Subcutaneous preadipocyte (primary cell): Measurements from ENCODE around the gene BOK. TPM values are rescaled to one million over a fixed set of nuclear protein-coding genes. Genes with fewer than 3 reads are reported as not detected.

Experiments
- small RNA-seq: library from RNA; depleted of rRNA; stranded (forward); fragments of <200 nt; gene quantifications from one replicate; pipeline ENCODE3, GENCODE V24; 2012
- total RNA-seq: library from RNA; depleted of rRNA; stranded (reverse); fragments of >200 nt; gene quantifications from 2 replicates; pipeline ENCODE4 v1.2.3, GENCODE V29; 2012

BOK gene, protein sequence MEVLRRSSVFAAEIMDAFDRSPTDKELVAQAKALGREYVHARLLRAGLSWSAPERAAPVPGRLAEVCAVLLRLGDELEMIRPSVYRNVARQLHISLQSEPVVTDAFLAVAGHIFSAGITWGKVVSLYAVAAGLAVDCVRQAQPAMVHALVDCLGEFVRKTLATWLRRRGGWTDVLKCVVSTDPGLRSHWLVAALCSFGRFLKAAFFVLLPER
- total RNA-seq, result 11.4 and 13.7 TPM in 2 replicates

DNA sequence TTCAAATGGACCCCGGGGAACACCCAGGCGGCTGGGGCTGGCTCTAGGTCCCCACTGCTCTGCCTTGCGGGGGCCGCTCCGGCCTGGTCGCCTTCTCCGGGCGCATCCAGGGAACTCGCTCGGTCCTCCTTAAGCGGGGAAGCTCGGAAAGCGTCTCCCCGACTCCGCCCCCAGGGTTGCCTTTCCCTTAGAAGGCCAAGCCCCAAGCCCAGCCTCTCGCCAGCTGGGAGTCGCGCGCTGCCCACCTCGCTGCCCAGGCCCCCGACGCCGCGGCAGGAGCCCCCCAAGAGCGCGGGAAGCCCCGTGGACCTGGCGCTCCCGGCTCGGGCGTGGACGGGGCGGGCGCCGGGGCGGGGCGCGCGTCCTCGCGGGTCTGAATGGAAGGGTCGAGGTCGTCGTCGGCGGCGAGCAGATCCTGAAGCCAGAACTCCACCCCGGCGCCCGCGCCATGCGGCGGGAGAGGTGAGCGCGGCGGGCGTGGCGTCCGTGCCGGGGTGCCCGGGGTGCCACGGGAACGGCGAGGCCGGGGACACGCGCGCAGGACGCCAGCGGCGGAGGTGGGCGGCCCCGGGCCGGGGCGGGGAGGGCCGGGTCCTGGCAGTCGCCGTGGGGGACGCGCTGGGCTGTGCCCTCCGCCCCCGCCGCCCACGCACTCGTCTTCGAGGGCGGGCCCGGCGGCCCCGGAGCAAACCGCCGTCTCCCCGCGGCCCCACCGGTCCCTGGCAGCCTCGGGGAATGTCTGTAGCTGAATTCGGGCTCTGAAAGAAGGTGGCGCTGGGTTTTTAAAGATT lies at the start of gene BOK:
Gene BOK, plus strand, starts transcription at position 214 of the 791 bp plus-strand sequence. CDS start 739 bp downstream, outside the sequence.

Small RNA genes within 50 kb of the gene (small RNA-seq; reads per million reads assigned to genes)
- gene RNA5SP122, result 0.19 reads per million

Other genes starting within 250 kb of the BOK start
- 949 and 1,185 TPM in 2 replicates for gene HDLBP, start 243.1 kb upstream of the BOK start, total RNA-seq
- gene SEPTIN2, start 242.8 kb upstream of the BOK start, total RNA-seq, result 338 and 373 TPM in 2 replicates
- gene FARP2, start 202.5 kb upstream of the BOK start, total RNA-seq, result 39.7 and 55.9 TPM in 2 replicates
- 214 and 230 TPM in 2 replicates for gene STK25, start 50.2 kb upstream of the BOK start, total RNA-seq
- gene THAP4, start 78.4 kb downstream of the BOK start, total RNA-seq, result 54.7 and 60.8 TPM in 2 replicates
- gene ATG4B, start 78.9 kb downstream of the BOK start, total RNA-seq, result 39.5 and 47.0 TPM in 2 replicates
- gene DTYMK, start 128.1 kb downstream of the BOK start, total RNA-seq, result 45.2 and 46.3 TPM in 2 replicates
- gene ING5, start 143.3 kb downstream of the BOK start, total RNA-seq, result 18.0 and 25.4 TPM in 2 replicates
- gene D2HGDH, start 175.9 kb downstream of the BOK start, total RNA-seq, result 10.9 and 13.6 TPM in 2 replicates
- gene GAL3ST2, start 218.1 kb downstream of the BOK start, total RNA-seq, result not detected in 2 replicates